SK-N-SH (cell line): ENCODE data around the gene NSD2.

Experiments
- EZH2phosphoT487 ChIP-seq: fragments of 200-600 bp; sonication (generic); IDR thresholded peaks from 2 replicates; pipeline ENCODE4 v1.6.1; 2017; ENCODE audit warnings: low read depth, mixed run types, mild to moderate bottlenecking, antibody characterized with exemption, moderate library complexity, borderline replicate concordance
- MAX ChIP-seq: IDR thresholded peaks from 2 replicates; pipeline ENCODE4 v1.4.0; 2012; ENCODE audit warnings: low read depth
- POLR2AphosphoS5 ChIP-seq: IDR thresholded peaks from 2 replicates; pipeline ENCODE4 v1.6.1; 2012; ENCODE audit warnings: low read depth, low read length
- SMC3 ChIP-seq: IDR thresholded peaks from 2 replicates; pipeline ENCODE4 v1.6.1; 2012; ENCODE audit warnings: low read depth, low read length, improper control_type of control experiment
- TF ChIP-seq, protein P1 (sequence below): IDR thresholded peaks from 2 replicates; pipeline ENCODE4 v1.4.0; 2012; ENCODE audit warnings: low read depth, borderline replicate concordance

DNA sequence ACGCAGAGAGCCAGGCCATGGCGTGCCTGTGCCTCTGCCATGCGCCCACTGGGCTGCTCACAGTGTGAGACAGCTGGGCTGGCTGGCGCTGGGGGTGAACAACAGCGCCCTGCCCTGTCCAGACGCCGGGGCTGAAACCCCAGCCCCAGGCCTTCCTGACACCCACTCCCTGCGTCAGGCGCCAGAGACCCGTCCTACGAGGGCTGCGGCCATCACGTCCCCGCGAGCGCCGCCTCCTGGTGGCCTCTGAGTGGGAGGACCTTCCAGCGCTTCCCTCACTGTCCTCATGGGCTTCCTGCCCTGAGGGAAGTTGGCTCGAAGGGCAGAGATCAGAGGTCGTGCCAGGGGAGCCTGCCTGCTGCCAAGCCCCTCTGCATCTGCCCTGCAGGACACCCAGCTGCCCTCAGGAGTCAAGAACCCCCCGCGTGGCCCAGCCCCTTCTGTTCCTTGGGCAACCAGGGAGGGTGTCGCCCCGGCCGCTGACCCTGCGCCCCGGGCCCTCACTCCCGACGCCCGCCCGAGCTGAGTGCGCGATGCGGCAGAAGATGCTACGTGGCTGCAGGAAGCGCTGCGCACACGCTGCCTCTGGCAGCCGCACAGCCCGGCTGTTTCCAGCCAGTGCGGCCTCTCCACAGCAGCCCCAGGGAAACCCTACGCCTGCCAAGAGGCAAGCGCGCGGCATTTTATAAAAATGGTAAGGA lies 121.4 kb downstream of the NSD2 start:
- TF ChIP-seq, protein P1, sequence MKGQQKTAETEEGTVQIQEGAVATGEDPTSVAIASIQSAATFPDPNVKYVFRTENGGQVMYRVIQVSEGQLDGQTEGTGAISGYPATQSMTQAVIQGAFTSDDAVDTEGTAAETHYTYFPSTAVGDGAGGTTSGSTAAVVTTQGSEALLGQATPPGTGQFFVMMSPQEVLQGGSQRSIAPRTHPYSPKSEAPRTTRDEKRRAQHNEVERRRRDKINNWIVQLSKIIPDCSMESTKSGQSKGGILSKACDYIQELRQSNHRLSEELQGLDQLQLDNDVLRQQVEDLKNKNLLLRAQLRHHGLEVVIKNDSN: no peak
- TF ChIP-seq SMC3: no peak
- TF ChIP-seq MAX: no peak
- TF ChIP-seq EZH2phosphoT487: no peak
- no peak for TF ChIP-seq POLR2AphosphoS5
